Testis (tissue), 3 donors: ENCODE measurements around the gene ADAMTS4. TPM values are rescaled to one million over a fixed set of nuclear protein-coding genes. Genes with fewer than 3 reads are reported as not detected.
A peak's percentile ranks its signal among the peaks of the same experiment; 100 is the strongest.

ENCODE experiments used
- DNase-seq: peaks from one replicate; pipeline ENCODE4 v3.0.0-alpha.2; 2019
- H3K27ac ChIP-seq, 2 donors: fragments of 200-600 bp; sonication (generic); one replicate each; pipeline ENCODE4 v1.5.1; 2019
- H3K27me3 ChIP-seq: fragments of 200-600 bp; sonication (generic); one replicate; pipeline ENCODE4 v1.5.1; 2019
- H3K36me3 ChIP-seq: fragments of 200-600 bp; sonication (generic); one replicate; pipeline ENCODE4 v1.5.1; 2017; ENCODE audit warnings: low read depth; ENCODE audit errors: missing control alignments
- H3K4me1 ChIP-seq: fragments of 200-600 bp; sonication (generic); one replicate; pipeline ENCODE4 v1.5.1; 2019
- H3K4me3 ChIP-seq, 2 donors: fragments of 200-600 bp; sonication (generic); one replicate each; pipeline ENCODE4 v1.5.1; 2017 to 2019
- H3K9me3 ChIP-seq: fragments of 200-600 bp; sonication (generic); one replicate; pipeline ENCODE4 v1.5.1; 2017
- POLR2A ChIP-seq: fragments of 450-650 bp; IDR thresholded peaks from one replicate; pipeline ENCODE4 v1.6.1; 2017; ENCODE audit warnings: antibody characterized with exemption, mild to moderate bottlenecking, moderate library complexity
- WGBS, 2 donors: methylation state at CpG; one replicate each; pipeline ENCODE4 v1.1.5; 2018; 5-methylcytosine and 5-hydroxymethylcytosine counted together
- intact Hi-C: fragments of 100-400 bp; cut with DNase I; formaldehyde crosslinking; loops from one replicate; pipeline ENCODE4 v1.15.1; 2023; ENCODE audit warnings: low total_unique reads
- polyA plus RNA-seq: library from polyadenylated mRNA; stranded (reverse); fragments of 350-450 nt; fragmentation: Illumina TruSeq; extraction: RNeasy Lipid Tissue Mini Kit (QIAGEN cat#74804); gene quantifications from one replicate; pipeline ENCODE4 v1.2.3, GENCODE V29; 2014; ENCODE audit warnings: low read depth, low replicate concordance; ENCODE audit not compliant: insufficient read depth
- total RNA-seq, 2 donors: library from RNA; depleted of rRNA; stranded (reverse); fragments of >200 nt; gene quantifications; one replicate each; pipeline ENCODE4 v1.2.3, GENCODE V29; 2016
- TF ChIP-seq, protein P1 (sequence below), 3 experiments: fragments of 450-650 bp in 2 of 3; fragments of 200-600 bp in 1 of 3; sonication (generic) in 1 of 3; IDR thresholded peaks; one replicate each; pipeline ENCODE4 v1.5.1; 2016 to 2019; ENCODE audit warnings: antibody characterized with exemption in 3 of 3, mild to moderate bottlenecking in 2 of 3, moderate library complexity in 1 of 3

The ADAMTS4 gene
- total and polyA plus RNA-seq, 3 donors from 2014 or later = 2.4 to 3.2 (median 2.7) TPM

DNA sequence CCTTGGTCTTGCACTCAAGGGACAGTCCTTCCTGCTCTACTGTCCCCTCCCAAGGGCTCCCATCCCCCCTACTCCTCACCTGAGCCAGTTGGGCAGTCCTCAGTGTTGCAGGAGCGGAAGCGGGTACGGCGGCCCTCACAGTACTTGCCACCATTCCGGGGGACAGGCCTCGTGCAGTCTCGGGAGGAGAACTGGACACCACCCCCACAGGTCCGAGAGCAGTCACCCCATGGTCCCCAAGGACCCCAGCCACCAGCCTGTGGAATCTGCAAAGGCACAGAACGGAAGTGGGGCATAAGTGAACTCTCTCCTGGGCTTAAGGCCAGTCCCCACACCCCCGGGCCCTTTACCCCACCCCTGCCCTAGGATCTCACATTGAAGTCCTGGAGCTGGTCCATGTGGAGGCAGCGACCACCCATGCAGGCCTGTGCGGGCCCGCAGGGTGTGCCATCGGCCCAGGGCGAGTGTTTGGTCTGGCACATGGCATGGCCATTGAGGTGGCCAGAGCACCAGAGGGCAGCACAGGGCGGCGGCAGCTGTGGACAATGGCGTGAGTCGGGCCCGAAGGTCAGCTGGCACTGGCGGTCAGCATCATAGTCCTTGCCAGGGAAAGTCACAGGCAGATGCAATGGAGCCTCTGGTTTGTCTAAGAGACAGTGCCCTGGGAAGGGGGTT is 5.2 kb downstream of the ADAMTS4 start:
- peak; percentile 75 for DNase-seq
- Histone ChIP-seq H3K9me3 (no peaks in the 10 kb centered on the region), H3K36me3 (no peaks in the 10 kb centered on the region), H3K27me3 (no peaks in the 10 kb centered on the region), H3K4me3 (no peak overlapping the region), H3K27ac (no peak overlapping the region), H3K4me1 (peaks cover 27% of the 10 kb centered on the region)
- 41 to 73% methylated on average over 7 to 21 of the region's 21 CpGs for WGBS, 2 donors
- intact Hi-C loops = no loop called here
- TF ChIP-seq, protein P1, sequence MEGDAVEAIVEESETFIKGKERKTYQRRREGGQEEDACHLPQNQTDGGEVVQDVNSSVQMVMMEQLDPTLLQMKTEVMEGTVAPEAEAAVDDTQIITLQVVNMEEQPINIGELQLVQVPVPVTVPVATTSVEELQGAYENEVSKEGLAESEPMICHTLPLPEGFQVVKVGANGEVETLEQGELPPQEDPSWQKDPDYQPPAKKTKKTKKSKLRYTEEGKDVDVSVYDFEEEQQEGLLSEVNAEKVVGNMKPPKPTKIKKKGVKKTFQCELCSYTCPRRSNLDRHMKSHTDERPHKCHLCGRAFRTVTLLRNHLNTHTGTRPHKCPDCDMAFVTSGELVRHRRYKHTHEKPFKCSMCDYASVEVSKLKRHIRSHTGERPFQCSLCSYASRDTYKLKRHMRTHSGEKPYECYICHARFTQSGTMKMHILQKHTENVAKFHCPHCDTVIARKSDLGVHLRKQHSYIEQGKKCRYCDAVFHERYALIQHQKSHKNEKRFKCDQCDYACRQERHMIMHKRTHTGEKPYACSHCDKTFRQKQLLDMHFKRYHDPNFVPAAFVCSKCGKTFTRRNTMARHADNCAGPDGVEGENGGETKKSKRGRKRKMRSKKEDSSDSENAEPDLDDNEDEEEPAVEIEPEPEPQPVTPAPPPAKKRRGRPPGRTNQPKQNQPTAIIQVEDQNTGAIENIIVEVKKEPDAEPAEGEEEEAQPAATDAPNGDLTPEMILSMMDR (IDR thresholded peaks at IDR 0.05) = peak in 1 of 3 experiments; percentile 22
- no peak for TF ChIP-seq POLR2A

DNA sequence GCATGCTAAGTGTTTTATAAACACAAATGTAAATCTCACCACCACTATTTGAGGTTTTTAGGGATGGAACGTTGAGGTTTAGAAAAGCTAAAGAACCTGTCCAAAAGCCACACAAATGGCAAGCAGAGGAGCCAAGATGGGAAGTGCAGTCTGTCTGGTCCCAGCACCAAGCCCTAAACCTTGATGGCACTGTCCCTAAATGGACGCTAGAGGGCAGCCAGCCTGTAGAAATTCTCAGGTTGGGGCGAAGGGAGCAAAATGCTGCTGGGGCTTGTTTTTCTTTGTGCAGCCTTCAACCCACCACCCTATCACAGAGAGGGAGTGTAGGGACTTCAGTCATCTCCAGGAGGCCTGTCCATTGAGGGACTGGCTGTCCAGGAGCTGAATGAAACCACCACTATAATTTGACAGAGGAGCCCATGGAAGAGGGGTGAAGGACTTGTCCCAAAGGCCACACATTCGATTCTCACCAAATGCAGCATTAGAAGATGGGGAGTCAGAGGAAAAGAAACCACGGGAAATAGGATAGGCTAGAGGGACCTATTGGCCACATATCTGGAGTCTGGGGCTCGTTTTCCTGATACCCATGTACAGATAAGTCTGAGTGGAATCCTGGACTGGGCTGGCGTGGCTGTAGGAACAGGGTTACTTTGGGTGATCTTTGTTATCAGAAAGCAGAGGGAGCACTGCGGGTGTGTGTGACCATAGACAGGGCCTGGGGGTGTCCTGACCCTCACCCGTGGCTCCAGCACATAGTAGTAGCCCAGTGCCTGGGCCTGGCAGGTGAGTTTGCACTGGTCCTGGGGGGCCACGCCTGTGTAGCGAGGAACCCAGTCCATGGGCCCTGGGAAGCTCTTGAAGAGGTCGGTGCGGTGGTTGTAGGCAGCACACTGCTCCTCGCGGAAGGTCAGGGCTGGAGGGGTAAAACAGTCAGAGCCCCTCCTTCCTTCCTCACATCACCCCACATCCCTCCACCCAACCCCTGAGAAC is 6.1 kb downstream of the ADAMTS4 start:
- no peak overlapping the region for H3K4me3 ChIP-seq
- TF ChIP-seq POLR2A = no peak
- TF ChIP-seq, protein P1 (IDR thresholded peaks at IDR 0.05) = peak; percentile 70 to 76 (median 70)
- no peaks in the 10 kb centered on the region for H3K36me3 ChIP-seq
- peak; percentile 77 for DNase-seq
- 58 to 59% methylated on average over 15 of the region's 15 CpGs for WGBS, 2 donors
- peaks cover 18% of the 10 kb centered on the region for H3K4me1 ChIP-seq
- H3K9me3 ChIP-seq = no peaks in the 10 kb centered on the region
- intact Hi-C loops = no loop called here
- H3K27me3 ChIP-seq = no peaks in the 10 kb centered on the region
- H3K27ac ChIP-seq = no peak overlapping the region

DNA sequence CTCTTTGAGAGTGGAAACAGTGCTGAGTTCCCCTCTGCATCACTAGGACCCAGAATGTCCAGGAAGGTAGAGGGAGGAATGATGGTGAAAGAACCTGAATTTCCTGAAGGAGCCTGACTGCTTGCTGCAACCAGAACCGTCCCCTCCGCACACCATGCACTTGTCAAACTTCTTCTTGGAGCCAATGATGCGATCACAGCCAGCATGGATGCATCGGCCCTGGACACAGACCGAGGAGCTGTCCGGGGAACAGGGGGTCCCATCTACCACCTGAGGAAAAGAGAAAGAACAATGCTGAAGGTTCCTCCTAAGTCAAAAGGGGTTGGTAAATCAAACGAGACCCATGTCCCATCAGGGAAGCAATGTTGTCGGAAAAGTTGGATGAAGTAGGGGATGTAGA is 6.9 kb downstream of the ADAMTS4 start:
- no peaks in the 10 kb centered on the region for H3K36me3 ChIP-seq
- H3K4me3 ChIP-seq = no peak overlapping the region
- intact Hi-C loops = no loop called here
- TF ChIP-seq, protein P1 (IDR thresholded peaks at IDR 0.05) = no peak
- TF ChIP-seq POLR2A = no peak
- H3K4me1 ChIP-seq = peaks cover 10% of the 10 kb centered on the region
- H3K9me3 ChIP-seq = no peaks in the 10 kb centered on the region
- WGBS, 2 donors = 81 to 84% methylated on average over 8 of the region's 8 CpGs
- no peaks in the 10 kb centered on the region for H3K27me3 ChIP-seq
- H3K27ac ChIP-seq = no peak overlapping the region
- DNase-seq = no peak

DNA sequence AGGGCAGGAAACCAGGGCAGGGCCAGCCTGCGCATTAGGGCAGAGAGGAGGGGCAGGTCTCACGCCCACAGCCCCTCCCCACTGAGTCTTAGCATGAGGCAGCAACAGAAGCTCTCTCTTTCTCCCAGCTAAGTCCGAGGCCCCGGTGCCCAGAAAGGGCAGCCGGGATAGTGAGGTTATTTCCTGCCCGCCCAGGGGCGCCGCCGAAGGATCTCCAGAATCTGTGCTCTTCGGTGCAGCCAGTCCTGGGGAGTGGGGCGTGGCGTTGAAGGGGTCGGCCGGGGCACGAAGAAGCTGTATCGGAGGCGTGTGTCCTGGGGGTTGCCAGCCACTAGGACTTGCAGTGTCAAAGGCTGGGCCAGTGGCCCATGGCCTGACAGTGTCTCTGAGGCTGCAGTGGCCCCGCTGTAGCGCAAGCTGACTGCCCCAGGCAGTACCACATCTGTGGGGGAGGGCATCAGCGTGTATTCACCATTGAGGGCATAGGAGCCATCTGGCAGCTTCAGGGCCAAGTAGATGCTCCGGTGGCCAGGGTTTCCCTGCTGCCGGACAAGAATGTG is 7.8 kb downstream of the ADAMTS4 start:
- intact Hi-C loops = no loop called here

More for the DNA sequence above, 7.8 kb downstream of the ADAMTS4 start:
- H3K9me3 ChIP-seq = no peaks in the 10 kb centered on the region
- no peak for TF ChIP-seq POLR2A
- TF ChIP-seq, protein P1 (IDR thresholded peaks at IDR 0.05) = no peak
- no peak overlapping the region for H3K4me3 ChIP-seq
- H3K27ac ChIP-seq = no peak overlapping the region
- WGBS, 2 donors = 78 to 88% methylated on average over 17 to 18 of the region's 22 CpGs
- no peaks in the 10 kb centered on the region for H3K27me3 ChIP-seq
- peaks cover 3% of the 10 kb centered on the region for H3K4me1 ChIP-seq
- H3K36me3 ChIP-seq = no peaks in the 10 kb centered on the region
- DNase-seq = no peak
